Neural cell (in vitro differentiated cells): ENCODE measurements around the gene CXCL9. TPM values are rescaled to one million over a fixed set of nuclear protein-coding genes. Genes with fewer than 3 reads are reported as not detected.

Source experiments
- H2AFZ ChIP-seq: fragments of 200-600, 300-800 bp; sonication (generic), shearing (Covaris generic); 2 replicates; pipeline ENCODE4 v1.6.0; 2014; ENCODE audit warnings: low read depth, mild to moderate bottlenecking, antibody characterized with exemption, low read length, moderate library complexity
- H3F3A ChIP-seq: fragments of 200-600 bp; shearing (Covaris generic); 2 replicates; pipeline ENCODE4 v1.6.1; 2016; ENCODE audit warnings: mild to moderate bottlenecking, moderate library complexity, mixed read lengths, antibody characterized with exemption, low read length; ENCODE audit not compliant: insufficient read depth, poor library complexity, severe bottlenecking
- H3K27ac ChIP-seq: fragments of 200-600, 300-800 bp; sonication (generic), shearing (Covaris generic); 2 replicates; pipeline ENCODE4 v1.5.1; 2014; ENCODE audit warnings: mild to moderate bottlenecking, low read length, moderate library complexity
- H3K27me3 ChIP-seq: fragments of 300-800, 200-600 bp; sonication (generic), shearing (Covaris generic); 2 replicates; pipeline ENCODE4 v1.6.0; 2014; ENCODE audit warnings: mild to moderate bottlenecking, low read depth, low read length, moderate library complexity; ENCODE audit not compliant: insufficient read depth
- H3K36me3 ChIP-seq: fragments of 300-800, 200-600 bp; sonication (generic), shearing (Covaris generic); 2 replicates; pipeline ENCODE4 v1.5.1; 2014; ENCODE audit warnings: mild to moderate bottlenecking, antibody characterized with exemption, low read length, moderate library complexity; ENCODE audit not compliant: insufficient read depth
- H3K4me2 ChIP-seq: fragments of 300-800, 200-600 bp; sonication (generic), shearing (Covaris generic); 2 replicates; pipeline ENCODE4 v1.6.0; 2014; ENCODE audit warnings: mild to moderate bottlenecking, low read length
- H3K4me3 ChIP-seq: fragments of 300-800, 200-600 bp; sonication (generic), shearing (Covaris generic); 2 replicates; pipeline ENCODE4 v1.5.1; 2014; ENCODE audit warnings: mild to moderate bottlenecking, low read length, moderate library complexity
- H3K79me2 ChIP-seq: fragments of 200-600 bp; shearing (Covaris generic); replicated peaks from 2 replicates; pipeline ENCODE4 v1.6.0; 2014; ENCODE audit warnings: mild to moderate bottlenecking, low read length, moderate library complexity; ENCODE audit not compliant: insufficient read depth
- H3K9ac ChIP-seq: fragments of 300-800, 200-600 bp; sonication (generic), shearing (Covaris generic); 2 replicates; pipeline ENCODE4 v1.6.1; 2016; ENCODE audit warnings: mild to moderate bottlenecking, low read length, mixed read lengths
- H3K9me2 ChIP-seq: fragments of 200-600 bp; shearing (Covaris generic); 2 replicates; pipeline ENCODE4 v1.6.1; 2016; ENCODE audit warnings: mild to moderate bottlenecking, low read length, mixed read lengths; ENCODE audit not compliant: insufficient read depth
- H3K9me3 ChIP-seq: fragments of 200-600, 300-800 bp; sonication (generic), shearing (Covaris generic); 2 replicates; pipeline ENCODE4 v1.6.1; 2016; ENCODE audit warnings: mild to moderate bottlenecking, mixed run types, low read length, moderate library complexity, mixed read lengths
- H4K20me1 ChIP-seq: fragments of 200-600 bp; shearing (Covaris generic); 2 replicates; pipeline ENCODE4 v1.6.1; 2016; ENCODE audit warnings: mild to moderate bottlenecking, mixed run types; ENCODE audit not compliant: insufficient read depth
- EP300 ChIP-seq: fragments of 450-650 bp; conservative IDR thresholded peaks from 2 replicates; pipeline ENCODE4 v1.6.1; 2014; ENCODE audit warnings: antibody characterized with exemption, mild to moderate bottlenecking, moderate library complexity; ENCODE audit not compliant: poor library complexity, severe bottlenecking
- EZH2 ChIP-seq: fragments of 200-600, 300-800 bp; shearing (Covaris generic), sonication (generic); IDR thresholded peaks from 2 replicates; pipeline ENCODE4 v1.6.1; 2014; ENCODE audit warnings: antibody characterized with exemption, low read length, borderline replicate concordance, mild to moderate bottlenecking; ENCODE audit not compliant: insufficient read depth, poor library complexity, severe bottlenecking
- MXI1 ChIP-seq: fragments of 450-650 bp; conservative IDR thresholded peaks from 2 replicates; pipeline ENCODE4 v1.6.1; 2014; ENCODE audit warnings: antibody characterized with exemption, mild to moderate bottlenecking; ENCODE audit not compliant: poor library complexity, severe bottlenecking
- POLR2AphosphoS5 ChIP-seq: IDR thresholded peaks from 2 replicates; pipeline ENCODE4 v1.6.1; 2012
- RAD21 ChIP-seq: fragments of 450-650 bp; conservative IDR thresholded peaks from 2 replicates; pipeline ENCODE4 v1.6.1; 2014; ENCODE audit warnings: antibody characterized with exemption, mild to moderate bottlenecking, moderate library complexity
- REST ChIP-seq: IDR thresholded peaks from 2 replicates; pipeline ENCODE4 v1.6.1; 2012; ENCODE audit warnings: borderline replicate concordance
- SMC3 ChIP-seq: fragments of 450-650 bp; conservative IDR thresholded peaks from 2 replicates; pipeline ENCODE4 v1.6.1; 2014; ENCODE audit warnings: antibody characterized with exemption, mild to moderate bottlenecking, moderate library complexity; ENCODE audit not compliant: poor library complexity
- TAF1 ChIP-seq: IDR thresholded peaks from 2 replicates; pipeline ENCODE4 v1.6.1; 2012; ENCODE audit warnings: low read depth
- polyA plus RNA-seq: library from polyadenylated mRNA; depleted of rRNA; stranded (reverse); fragments of >200 nt; gene quantifications from 2 replicates; pipeline ENCODE4 v1.2.3, GENCODE V29; 2014
- TF ChIP-seq, protein P1 (sequence below): fragments of 450-650 bp; IDR thresholded peaks from 2 replicates; pipeline ENCODE4 v1.5.1; 2014; ENCODE audit warnings: antibody characterized with exemption, mild to moderate bottlenecking, moderate library complexity; ENCODE audit not compliant: poor library complexity, severe bottlenecking

CXCL9 gene
- polyA plus RNA-seq, 1 donor from 2014 or later, result not detected

GRCh38 chr4:76011018-76011670 is 3.8 kb upstream of the CXCL9 start:
- Histone ChIP-seq H3K9me3 (no peaks in the 10 kb centered on the region), H3K9ac (no peak overlapping the region), H2AFZ (no peak overlapping the region), H3K79me2 (no peaks in the 10 kb centered on the region), H4K20me1 (no peaks in the 10 kb centered on the region), H3K9me2 (no peaks in the 10 kb centered on the region), H3K4me3 (no peak overlapping the region), H3K36me3 (no peaks in the 10 kb centered on the region), H3K4me2 (no peak overlapping the region), H3K27ac (no peak overlapping the region), H3F3A (no peaks in the 10 kb centered on the region), H3K27me3 (no peaks in the 10 kb centered on the region)
- TF ChIP-seq POLR2AphosphoS5 (no peak), EZH2 (no peak), REST (no peak), RAD21 (no peak), EP300 (no peak), TAF1 (no peak), SMC3 (no peak), MXI1 (no peak)
- TF ChIP-seq, protein P1, sequence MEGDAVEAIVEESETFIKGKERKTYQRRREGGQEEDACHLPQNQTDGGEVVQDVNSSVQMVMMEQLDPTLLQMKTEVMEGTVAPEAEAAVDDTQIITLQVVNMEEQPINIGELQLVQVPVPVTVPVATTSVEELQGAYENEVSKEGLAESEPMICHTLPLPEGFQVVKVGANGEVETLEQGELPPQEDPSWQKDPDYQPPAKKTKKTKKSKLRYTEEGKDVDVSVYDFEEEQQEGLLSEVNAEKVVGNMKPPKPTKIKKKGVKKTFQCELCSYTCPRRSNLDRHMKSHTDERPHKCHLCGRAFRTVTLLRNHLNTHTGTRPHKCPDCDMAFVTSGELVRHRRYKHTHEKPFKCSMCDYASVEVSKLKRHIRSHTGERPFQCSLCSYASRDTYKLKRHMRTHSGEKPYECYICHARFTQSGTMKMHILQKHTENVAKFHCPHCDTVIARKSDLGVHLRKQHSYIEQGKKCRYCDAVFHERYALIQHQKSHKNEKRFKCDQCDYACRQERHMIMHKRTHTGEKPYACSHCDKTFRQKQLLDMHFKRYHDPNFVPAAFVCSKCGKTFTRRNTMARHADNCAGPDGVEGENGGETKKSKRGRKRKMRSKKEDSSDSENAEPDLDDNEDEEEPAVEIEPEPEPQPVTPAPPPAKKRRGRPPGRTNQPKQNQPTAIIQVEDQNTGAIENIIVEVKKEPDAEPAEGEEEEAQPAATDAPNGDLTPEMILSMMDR, result no peak

DNA sequence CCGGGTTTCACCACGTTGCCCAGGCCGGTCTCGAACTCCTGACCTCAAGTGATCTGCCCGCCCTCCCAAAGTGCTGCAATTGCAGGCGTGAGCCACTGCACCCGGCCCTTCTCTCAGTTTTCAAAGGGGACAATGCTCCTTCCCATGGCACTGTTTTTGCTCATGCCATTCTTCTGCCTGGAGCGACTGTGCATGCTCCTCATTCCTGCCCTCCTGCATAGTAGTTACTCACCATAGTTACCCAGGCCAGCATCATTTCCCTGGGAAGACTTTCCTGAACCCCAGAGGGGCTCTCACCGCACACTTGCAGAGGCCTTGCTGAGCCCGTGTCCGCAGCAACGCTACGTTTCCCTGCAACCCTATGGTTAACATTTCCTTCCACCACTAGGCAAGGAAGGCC is 3.3 kb upstream of the CXCL9 start:
- H3K4me3 ChIP-seq, result no peak overlapping the region
- H3K4me2 ChIP-seq, result no peak overlapping the region
- no peaks in the 10 kb centered on the region for H3F3A ChIP-seq
- no peaks in the 10 kb centered on the region for H3K36me3 ChIP-seq
- H3K9me2 ChIP-seq, result no peaks in the 10 kb centered on the region
- H4K20me1 ChIP-seq, result no peaks in the 10 kb centered on the region
- H3K27me3 ChIP-seq, result no peaks in the 10 kb centered on the region
- no peaks in the 10 kb centered on the region for H3K9me3 ChIP-seq
- TF ChIP-seq REST (no peak), POLR2AphosphoS5 (no peak), EZH2 (no peak), TAF1 (no peak), MXI1 (no peak), RAD21 (no peak), SMC3 (no peak), EP300 (no peak)
- TF ChIP-seq, protein P1, result no peak
- H3K9ac ChIP-seq, result no peak overlapping the region
- no peaks in the 10 kb centered on the region for H3K79me2 ChIP-seq
- H2AFZ ChIP-seq, result no peak overlapping the region
- no peak overlapping the region for H3K27ac ChIP-seq
